NCI-H1092 (cell line): Measurements from ENCODE around the gene ALG9.
A peak's percentile ranks its signal among the peaks of the same experiment; 100 is the strongest.

Experiments used
- DNase-seq: peaks from one replicate; lab custom pipeline; 2025; lab: John Stamatoyannopoulos, UW

The ALG9 gene

GRCh38 chr11:111882202-111882601, 10.8 kb upstream of the ALG9 start:
- DNase-seq, result no peak

GRCh38 chr11:111879637-111879960, 8.2 kb upstream of the ALG9 start:
- no peak for DNase-seq

GRCh38 chr11:111878849-111879636, 7.7 kb upstream of the ALG9 start, which contains the start of the genes CFAP68 and FDXACB1:
Gene CFAP68 (plus strand): TSS chr11:111879541. CDS start chr11:111879561, 20 bp downstream.
Gene FDXACB1 (minus strand): TSS chr11:111879165. CDS start chr11:111879132, 33 bp downstream.
- DNase-seq, result peak; percentile 99

DNA sequence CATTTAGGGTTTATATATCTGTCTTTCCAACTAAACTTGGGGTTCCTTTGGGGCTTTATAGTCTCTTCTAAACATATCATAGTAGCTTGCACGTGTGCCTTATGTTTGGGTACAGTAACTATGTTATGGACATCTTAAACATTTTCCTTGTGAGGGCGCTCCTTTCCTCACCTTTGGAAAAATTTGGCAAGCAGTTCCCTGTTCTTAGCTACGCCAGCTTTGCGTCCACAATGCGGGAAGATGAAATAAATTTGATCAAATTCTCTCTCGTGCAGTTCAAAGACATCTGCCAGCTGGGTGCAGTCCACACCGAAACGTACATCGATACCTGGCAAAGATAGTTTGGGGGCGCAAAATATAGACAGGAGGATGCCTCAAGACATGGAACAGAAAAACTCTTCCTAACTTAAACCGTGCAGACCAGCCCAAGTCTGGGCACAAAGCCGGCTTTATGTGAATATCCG, 7.0 kb upstream of the ALG9 start:
- peak; percentile 39 for DNase-seq

DNA sequence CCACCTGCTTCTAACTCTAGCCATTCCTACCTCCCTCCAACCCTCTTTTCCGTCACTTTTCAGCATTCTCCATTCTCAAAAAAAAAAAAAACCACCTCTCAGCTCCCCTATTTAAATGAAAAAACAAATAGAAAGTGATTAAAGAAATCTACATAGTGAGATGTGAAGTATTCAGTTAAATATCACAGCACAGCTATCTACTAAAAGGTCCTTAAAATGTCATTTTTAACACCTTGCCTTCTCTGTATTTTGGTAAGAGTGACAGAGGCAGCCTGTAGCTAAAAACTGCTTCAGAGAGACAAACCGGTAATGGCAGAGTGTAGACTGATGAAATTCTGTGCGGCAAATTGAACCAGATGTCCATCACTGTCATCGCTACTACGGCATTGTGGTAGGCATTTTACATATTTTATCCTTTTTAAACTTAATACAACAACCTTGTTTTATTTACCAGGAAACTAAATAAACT, 346 bp upstream of the ALG9 start:
- no peak for DNase-seq

- no peak for DNase-seq
Observed at GRCh38 chr11:111870522-111870885, 877 bp downstream of the ALG9 start.

DNA sequence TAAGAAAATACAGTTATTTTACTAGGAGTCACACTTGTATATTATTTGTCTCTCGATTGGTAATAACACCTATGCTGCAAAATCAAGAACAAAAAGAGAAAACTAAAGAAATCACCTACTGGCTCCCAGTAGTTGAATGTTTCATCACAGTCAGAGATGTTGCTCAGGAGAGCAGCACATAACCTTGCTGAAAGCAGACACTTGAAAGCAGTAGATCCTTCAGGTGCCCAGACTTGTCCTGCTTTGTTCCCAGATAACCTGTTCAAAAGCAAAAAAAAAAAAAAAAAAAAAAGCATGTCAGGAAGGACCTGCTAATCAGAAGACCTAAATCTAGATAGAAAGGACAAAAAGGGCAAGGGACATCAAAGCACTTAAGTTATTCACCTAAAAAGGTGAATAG, 1.3 kb downstream of the ALG9 start:
- no peak for DNase-seq

- DNase-seq, result no peak
Observed at GRCh38 chr11:111860257-111860656, 11.1 kb downstream of the ALG9 start.

DNA sequence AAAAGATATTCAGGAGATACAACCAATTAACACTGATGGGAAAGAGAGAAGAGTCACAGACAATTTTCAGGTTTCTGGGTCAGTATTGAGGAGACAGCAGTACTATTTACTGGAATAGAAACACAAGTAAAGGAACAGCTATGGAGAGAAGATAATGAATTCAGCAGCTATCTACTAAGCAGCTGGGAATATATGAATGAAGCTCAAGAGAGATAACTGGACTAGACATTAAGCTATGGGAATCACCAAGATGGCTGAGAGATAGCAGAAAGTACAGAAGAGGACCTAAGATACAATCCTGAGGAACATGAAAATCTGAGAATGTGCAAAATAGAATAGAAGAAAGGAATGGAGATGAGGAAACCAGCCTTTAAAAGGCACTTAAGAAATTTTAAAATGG, 15.9 kb downstream of the ALG9 start:
- no peak for DNase-seq

- no peak for DNase-seq
Observed at GRCh38 chr11:111852103-111852502, 19.3 kb downstream of the ALG9 start.

GRCh38 chr11:111851636-111852035, 19.7 kb downstream of the ALG9 start:
- no peak for DNase-seq

- DNase-seq, result no peak
Observed at GRCh38 chr11:111851067-111851466, 20.3 kb downstream of the ALG9 start.

- no peak for DNase-seq
Observed at GRCh38 chr11:111849631-111850030, 21.8 kb downstream of the ALG9 start.

DNA sequence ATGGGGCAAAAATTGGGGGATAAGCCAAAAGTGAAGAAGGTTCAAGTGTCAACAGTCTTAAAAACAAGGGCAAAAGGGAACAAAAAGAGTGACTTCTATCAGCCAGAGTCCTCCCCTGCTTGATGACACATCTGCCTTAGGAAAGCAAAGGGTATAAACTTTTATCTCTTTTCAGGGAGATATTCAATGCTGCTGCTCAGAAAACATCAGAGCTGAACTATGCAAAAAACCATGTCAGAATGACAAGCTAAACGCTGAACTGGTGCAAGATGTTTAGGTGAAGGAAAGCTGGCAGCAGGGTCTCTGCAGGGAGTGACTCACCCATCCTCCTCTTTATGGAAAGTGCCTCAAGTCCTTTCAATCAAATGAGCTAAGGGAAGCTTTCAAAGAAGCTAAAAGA, 24.7 kb downstream of the ALG9 start:
- DNase-seq, result no peak

- no peak for DNase-seq
Observed at GRCh38 chr11:111846063-111846462, 25.3 kb downstream of the ALG9 start.

- no peak for DNase-seq
Observed at GRCh38 chr11:111845276-111846028, 25.9 kb downstream of the ALG9 start.

DNA sequence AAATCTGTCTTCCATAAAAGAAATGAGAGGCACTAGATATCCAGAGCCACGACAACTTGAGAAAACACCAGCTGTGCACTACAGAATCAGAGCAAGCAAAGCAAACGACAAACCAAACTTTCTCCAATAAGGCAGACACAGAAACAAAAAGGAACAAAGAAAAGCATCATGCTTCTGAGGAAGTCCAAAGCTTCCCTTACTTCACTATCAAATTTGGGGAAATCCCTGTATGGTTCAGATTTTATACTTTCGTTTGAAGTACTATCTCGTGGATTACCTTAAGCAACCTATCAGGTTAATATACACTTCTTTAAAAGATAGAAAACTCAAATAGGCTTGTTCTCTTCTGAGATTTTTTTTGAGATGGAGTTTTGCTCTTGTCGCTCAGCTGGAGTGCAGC, 27.7 kb downstream of the ALG9 start:
- DNase-seq, result no peak

DNA sequence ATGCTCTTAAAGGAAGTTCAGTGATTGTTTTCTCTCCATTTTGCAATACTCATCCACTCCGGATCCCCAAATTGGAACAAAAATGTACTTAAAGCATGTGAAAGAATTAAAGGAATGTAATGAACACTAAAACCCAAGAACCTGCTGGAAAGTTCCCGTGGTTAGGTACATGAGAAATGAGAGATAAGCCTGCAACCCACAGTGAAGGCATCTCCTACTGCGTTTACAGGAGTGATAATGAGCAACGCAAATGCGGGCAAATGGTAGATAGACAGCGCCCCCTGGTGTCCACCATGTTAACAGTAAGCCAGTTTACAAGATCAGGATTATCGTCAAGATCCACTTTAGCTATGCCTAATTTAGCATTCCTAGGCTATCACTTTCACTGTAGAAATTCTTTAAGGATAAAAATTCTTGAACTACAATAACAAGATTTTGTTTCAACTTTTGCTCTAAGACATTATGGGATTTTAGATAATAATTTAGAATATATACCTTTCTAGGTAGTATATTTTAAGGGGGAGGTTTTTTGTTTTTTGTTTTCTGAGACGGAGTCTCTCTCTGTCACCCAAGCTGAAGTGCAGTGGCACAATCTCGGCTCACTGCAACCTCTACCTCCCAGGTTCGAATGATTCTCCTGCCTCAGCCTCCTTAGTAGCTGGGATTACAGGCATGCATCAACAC, 29.9 kb downstream of the ALG9 start:
- DNase-seq, result peak; percentile 70

DNA sequence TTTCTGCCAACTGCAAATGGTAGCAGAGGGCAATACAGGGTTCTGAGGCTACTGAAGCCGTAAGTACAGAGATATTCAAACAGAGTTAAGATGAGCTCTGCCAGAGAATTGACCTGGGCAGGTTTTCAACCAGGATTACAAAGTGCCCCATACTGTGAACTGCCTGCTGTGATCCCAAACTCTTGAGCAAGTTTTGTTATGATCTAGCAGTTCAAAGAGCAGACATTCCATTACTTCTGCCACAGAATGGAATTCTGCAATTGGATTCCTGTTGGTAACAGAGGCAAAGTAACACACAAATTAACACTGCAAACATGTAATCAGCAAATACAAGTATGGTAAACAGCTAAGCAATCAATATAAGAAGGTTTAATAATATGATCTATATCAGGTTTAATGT, 31.2 kb downstream of the ALG9 start:
- no peak for DNase-seq

GRCh38 chr11:111838054-111838453, 33.3 kb downstream of the ALG9 start:
- no peak for DNase-seq

- no peak for DNase-seq
Observed at GRCh38 chr11:111837366-111837891, 34.0 kb downstream of the ALG9 start.

DNA sequence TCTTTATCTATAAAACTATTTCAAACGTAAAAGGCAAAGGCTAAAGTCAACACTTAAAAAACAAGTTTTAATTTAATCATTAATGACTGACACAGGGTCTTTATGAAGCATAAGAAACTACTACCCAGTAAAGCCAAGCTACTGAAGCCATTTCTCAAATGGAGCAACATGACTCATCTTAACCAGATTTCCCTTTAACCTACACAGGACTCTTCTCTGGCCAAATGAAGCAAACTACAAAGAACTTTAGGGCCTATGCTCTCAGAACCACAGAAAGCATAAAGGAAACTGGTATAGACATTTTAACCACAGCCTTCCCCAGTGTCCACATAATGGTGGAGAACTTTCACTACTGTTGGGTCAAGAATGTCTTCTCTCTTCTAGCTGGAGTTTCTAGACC, 34.7 kb downstream of the ALG9 start:
- DNase-seq, result no peak
